Psoas muscle (tissue), 8 donors: ENCODE data around the gene GOLGA1. TPM values are rescaled to one million over a fixed set of nuclear protein-coding genes. Genes with fewer than 3 reads are reported as not detected.
A peak's percentile ranks its signal among the peaks of the same experiment; 100 is the strongest.
"Not testable (repeated sequence)": the region's sequence is repeated elsewhere in the genome, so short reads cannot be mapped to it uniquely, and the experiment has no call there.

Experiments used
- ATAC-seq, 4 donors: fragments of 200-7000 bp; cut with Tn5 transposase; one replicate each; pipeline ENCODE4 v1.9.1; 2020; ENCODE audit warnings: moderate library complexity in 3 of 4, mild to moderate bottlenecking in 2 of 4
- DNase-seq, 2 donors: peaks; one replicate each; pipeline ENCODE4 v3.0.0-alpha.2; 2020
- H3K27ac ChIP-seq: fragments of 200-600 bp; one replicate; pipeline ENCODE4 v1.8.0; 2022
- H3K27me3 ChIP-seq, 3 donors: fragments of 200-600 bp in 1 of 3; one replicate each; pipeline versions ENCODE4 v1.6.1 to v1.8.0; 2013 to 2022; ENCODE audit warnings: low read length in 2 of 3, mild to moderate bottlenecking in 2 of 3, moderate library complexity in 1 of 3; ENCODE audit not compliant: insufficient read depth in 3 of 3
- H3K36me3 ChIP-seq, 2 donors: fragments of 200-600 bp in 1 of 2; one replicate each; pipeline versions ENCODE4 v1.6.1 to v1.8.0; 2013 to 2022; ENCODE audit warnings: low read depth in 1 of 2, mild to moderate bottlenecking in 1 of 2, moderate library complexity in 1 of 2; ENCODE audit not compliant: insufficient read depth in 1 of 2
- H3K4me1 ChIP-seq: fragments of 200-600 bp; one replicate; pipeline ENCODE4 v1.8.0; 2022
- H3K4me3 ChIP-seq: fragments of 200-600 bp; one replicate; pipeline ENCODE4 v1.8.0; 2022; ENCODE audit warnings: mild to moderate bottlenecking
- H3K9me3 ChIP-seq: fragments of 200-600 bp; one replicate; pipeline ENCODE4 v1.8.0; 2022
- CTCF ChIP-seq: fragments of 200-600 bp; IDR thresholded peaks from one replicate; pipeline ENCODE4 v1.8.0; 2022; ENCODE audit warnings: antibody characterized with exemption
- WGBS, 3 donors: extraction: QIAGEN DNeasy Blood & Tissue Kit; methylation state at CpG; one replicate each; pipeline versions ENCODE4 v1.1.6 to v1.1.7; 2013; 5-methylcytosine and 5-hydroxymethylcytosine counted together
- intact Hi-C, 2 donors: fragments of 100-400 bp; cut with DNase I; formaldehyde crosslinking; loops; one replicate each; pipeline versions ENCODE4 v1.11.0 to v1.14.2; 2022
- polyA plus RNA-seq, 3 donors: library from polyadenylated mRNA; stranded (reverse); fragments of 200-250 nt; gene quantifications; one replicate each; pipeline ENCODE4 v1.2.3, GENCODE V29; 2013
- total RNA-seq, 4 donors: library from RNA; stranded (reverse); fragmentation: NEBNext Ultra II Directional in 2 of 4; extraction: Animal tissue kit (Norgen Biotek cat#: 25700) in 2 of 4; gene quantifications; one replicate each; pipeline versions ENCODE4 v1.2.1 to v1.2.4, GENCODE V29; 2021 to 2023
- donor health status: healthy with polysubstance abuse.
- donor health status: DM: no; HTN: no; CAD: no; lungs with moderate emphysema.
- donor health status: Bipolar disorder and iron deficiency.
- donor health status: healthy.
- donor health status: DM: yes; HTN: yes; CAD: no.
- donor health status: DM: no; HTN: no; CAD: no.
- donor health status: DM: no; HTN: no; CAD: no.
- donor health status: DM: yes; HTN: yes; CAD: no.

The GOLGA1 gene
- total and polyA plus RNA-seq, 7 donors, result 8.0 to 23.0 (median 15.2) TPM

- ATAC-seq (no peak), DNase-seq (no peak)
- Histone ChIP-seq H3K27me3 (no peaks in the 10 kb centered on the region), H3K36me3 (peaks cover 6 to 99% of the 10 kb centered on the region in 2 donors), H3K4me3 (no peak overlapping the region), H3K9me3 (no peaks in the 10 kb centered on the region), H3K4me1 (no peaks in the 10 kb centered on the region), H3K27ac (no peak overlapping the region)
- intact Hi-C loops, result loop anchor here in 1 of 2 donors (5.0 to 10.0 kb wide), 2 partner anchors 55 to 402 kb away; no protein-coding TSS in a partner anchor
- no peak for TF ChIP-seq CTCF
- WGBS, 3 donors, result 78 to 95% (median 87%) methylated on average over 1 of the region's 1 CpG
These were observed 8.6 kb downstream of the GOLGA1 start for GRCh38 chr9:124932333-124932732.

- WGBS, 3 donors, result 92 to 95% (median 93%) methylated on average over 3 of the region's 3 CpGs
- peaks cover 6 to 99% of the 10 kb centered on the region in 2 donors for H3K36me3 ChIP-seq
These were observed 11.4 kb downstream of the GOLGA1 start for GRCh38 chr9:124929464-124929863.

GRCh38 chr9:124928116-124928515 lies 12.8 kb downstream of the GOLGA1 start:
- ATAC-seq (no peak), DNase-seq (no peak)
- H3K27ac ChIP-seq, result no peak overlapping the region
- H3K27me3 ChIP-seq, result no peaks in the 10 kb centered on the region
- no peak for TF ChIP-seq CTCF
- WGBS, 3 donors, result 92 to 93% (median 93%) methylated on average over 3 of the region's 3 CpGs
- no peaks in the 10 kb centered on the region for H3K9me3 ChIP-seq
- peaks cover 6 to 99% of the 10 kb centered on the region in 2 donors for H3K36me3 ChIP-seq
- intact Hi-C loops, result no loop called here
- no peak overlapping the region for H3K4me3 ChIP-seq
- H3K4me1 ChIP-seq, result no peaks in the 10 kb centered on the region

More at GRCh38 chr9:124929464-124929863, 11.4 kb downstream of the GOLGA1 start:
- ATAC-seq (no peak), DNase-seq (no peak)
- no peak overlapping the region for H3K27ac ChIP-seq
- no peak for TF ChIP-seq CTCF
- no peaks in the 10 kb centered on the region for H3K9me3 ChIP-seq
- no peak overlapping the region for H3K4me3 ChIP-seq
- intact Hi-C loops, result no loop called here
- no peaks in the 10 kb centered on the region for H3K4me1 ChIP-seq
- no peaks in the 10 kb centered on the region for H3K27me3 ChIP-seq

GRCh38 chr9:124920394-124920793 lies 20.5 kb downstream of the GOLGA1 start:
- not testable (repeated sequence) for H3K4me1 ChIP-seq, H3K9me3 ChIP-seq, DNase-seq, H3K27ac ChIP-seq, H3K27me3 ChIP-seq, H3K4me3 ChIP-seq, ATAC-seq
- H3K36me3 ChIP-seq, result peaks cover 10 to 91% of the 10 kb centered on the region in 2 donors
- WGBS, 3 donors, result 78 to 83% (median 80%) methylated on average over 6 of the region's 6 CpGs
- intact Hi-C loops, result loop anchor here in 1 of 2 donors (5.0 kb wide), 1 partner anchor 33 kb away; no protein-coding TSS in a partner anchor

GRCh38 chr9:124914753-124915405 lies 26.0 kb downstream of the GOLGA1 start:
- DNase-seq, result no peak
- no peak for TF ChIP-seq CTCF
- H3K4me3 ChIP-seq, result no peak overlapping the region
- no peaks in the 10 kb centered on the region for H3K27me3 ChIP-seq
- no peaks in the 10 kb centered on the region for H3K9me3 ChIP-seq
- peak in 3 of 4 donors; percentile 93 to 97 (median 93) for ATAC-seq
- 86 to 96% (median 94%) methylated on average over 5 of the region's 5 CpGs for WGBS, 3 donors
- H3K27ac ChIP-seq, result peak overlapping the region; percentile 82
- peaks cover 14% of the 10 kb centered on the region for H3K4me1 ChIP-seq
- H3K36me3 ChIP-seq, result peaks cover 14 to 73% of the 10 kb centered on the region in 2 donors
- intact Hi-C loops, result no loop called here
